Measurements from ENCODE around the gene CYP39A1. TPM values are rescaled to one million over a fixed set of nuclear protein-coding genes. Genes with fewer than 3 reads are reported as not detected.

CYP39A1 gene
- total RNA-seq, 2 donors from 2014 or later, result not detected

DNA sequence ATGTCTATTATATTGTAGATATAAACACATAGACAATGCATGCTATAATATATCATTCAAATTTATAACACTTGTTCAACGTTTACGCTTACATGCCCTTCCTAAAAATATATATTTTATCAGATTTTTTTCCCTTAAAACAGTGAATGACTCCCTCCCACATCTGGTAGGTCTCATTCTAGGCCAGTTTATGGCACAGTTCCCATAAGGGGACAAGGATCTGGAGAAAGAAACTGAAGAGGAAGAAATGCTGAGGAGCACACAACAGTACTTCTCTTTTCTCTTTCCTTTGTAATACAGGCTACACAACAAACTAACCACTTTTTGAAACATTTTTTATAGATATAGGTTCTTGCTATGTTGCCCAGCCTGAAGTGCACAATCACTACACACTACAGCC is 112.8 kb downstream of the CYP39A1 start:
- DNase-seq (ENCODE audit: low spot score) (no peak), ATAC-seq (no peak)
- H3K27me3 Mint-ChIP-seq, result peaks cover 24 to 55% of the 10 kb centered on the region in 2 donors
- no peak overlapping the region for H3K4me3 Mint-ChIP-seq
- peaks cover 7% of the 10 kb centered on the region for H3K36me3 Mint-ChIP-seq
- no peaks in the 10 kb centered on the region for H3K4me1 Mint-ChIP-seq (ENCODE audit: low read depth in 2 of 2)
- H3K9me3 Mint-ChIP-seq, result peaks cover 3% of the 10 kb centered on the region
- H3K27ac Mint-ChIP-seq, result no peak overlapping the region

DNA sequence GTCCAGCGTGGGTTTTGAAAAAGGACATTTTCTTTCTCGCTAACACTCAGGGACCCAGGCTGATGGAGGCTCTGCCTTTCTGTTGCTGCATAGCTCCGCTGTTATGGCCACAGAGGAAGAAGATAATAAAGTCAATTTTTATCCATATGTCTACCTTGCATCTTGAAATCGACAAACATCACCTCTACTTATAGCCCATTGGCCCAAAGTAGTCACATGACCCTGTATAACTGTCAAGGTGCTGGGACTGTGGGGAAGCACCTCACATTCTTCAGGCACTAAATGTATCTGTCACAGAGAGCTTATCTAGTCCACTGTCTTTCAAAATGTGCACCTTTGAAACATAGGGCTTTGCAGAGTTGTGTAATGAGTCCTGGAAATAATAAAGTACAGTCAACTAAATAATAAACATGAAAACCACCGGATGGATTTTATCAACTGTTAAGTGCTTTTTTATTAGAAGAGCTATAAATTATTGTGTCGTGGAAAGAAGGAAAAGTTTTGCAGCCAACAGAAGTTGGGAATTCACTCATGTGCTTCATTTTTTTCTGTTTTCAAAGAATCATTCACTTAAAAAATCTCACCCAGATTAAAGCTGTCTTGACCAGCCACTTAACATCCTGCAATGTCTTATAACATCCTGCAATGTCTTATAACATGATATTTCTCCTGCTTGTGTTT is 113.7 kb downstream of the CYP39A1 start:
- peaks cover 6% of the 10 kb centered on the region for H3K36me3 Mint-ChIP-seq
- no peak for DNase-seq (ENCODE audit: low spot score)
- no peak overlapping the region for H3K4me3 Mint-ChIP-seq
- peaks cover 3% of the 10 kb centered on the region for H3K9me3 Mint-ChIP-seq
- no peaks in the 10 kb centered on the region for H3K4me1 Mint-ChIP-seq (ENCODE audit: low read depth in 2 of 2)
- peaks cover 21 to 52% of the 10 kb centered on the region in 2 donors for H3K27me3 Mint-ChIP-seq
- ATAC-seq, result no peak
- H3K27ac Mint-ChIP-seq, result no peak overlapping the region

GRCh38 chr6:46530896-46531295 is 121.7 kb downstream of the CYP39A1 start:
- H3K4me3 Mint-ChIP-seq, result no peak overlapping the region
- no peaks in the 10 kb centered on the region for H3K36me3 Mint-ChIP-seq
- no peak overlapping the region for H3K27ac Mint-ChIP-seq
- DNase-seq (ENCODE audit: low spot score), result no peak
- ATAC-seq, result no peak
- no peaks in the 10 kb centered on the region for H3K4me1 Mint-ChIP-seq (ENCODE audit: low read depth in 2 of 2)
- no peaks in the 10 kb centered on the region for H3K9me3 Mint-ChIP-seq
- peaks cover 9 to 19% of the 10 kb centered on the region in 2 donors for H3K27me3 Mint-ChIP-seq

DNA sequence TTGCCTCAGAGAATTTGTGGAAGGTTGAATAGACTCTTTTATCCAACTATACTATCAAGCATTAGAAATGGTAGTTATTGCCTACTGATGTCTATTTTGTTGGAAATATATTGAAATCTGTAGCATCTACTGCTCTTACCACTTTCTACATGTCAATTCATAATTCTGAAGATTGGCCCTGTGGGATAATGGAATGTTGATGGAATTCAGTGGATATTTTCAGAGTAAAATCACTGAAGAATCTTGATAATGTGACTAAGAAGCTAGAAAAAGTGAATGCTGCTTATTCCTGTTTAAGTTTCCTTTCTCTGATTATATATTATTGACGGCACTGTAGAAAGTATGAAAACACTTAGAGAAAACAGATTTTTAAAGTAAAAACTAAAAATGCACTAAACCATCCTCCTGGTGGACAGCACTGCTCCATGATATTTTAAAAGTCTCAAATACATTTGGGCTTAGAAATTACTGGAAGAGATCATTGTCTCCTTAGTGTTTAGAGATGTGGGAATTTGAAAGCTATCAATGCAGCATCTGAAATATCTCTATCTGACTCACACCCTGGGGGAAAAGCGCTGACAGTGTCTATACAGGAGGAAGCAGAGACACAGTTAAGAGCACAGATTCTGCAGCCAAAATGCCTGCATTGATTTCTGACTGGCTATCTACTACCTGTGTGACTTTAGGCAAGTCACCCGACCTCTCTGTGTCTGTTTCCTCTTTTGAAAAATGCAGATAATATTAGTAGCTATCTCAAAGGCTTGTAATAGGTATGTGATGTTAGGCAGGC is 123.5 kb downstream of the CYP39A1 start:
- no peak for DNase-seq (ENCODE audit: low spot score)

DNA sequence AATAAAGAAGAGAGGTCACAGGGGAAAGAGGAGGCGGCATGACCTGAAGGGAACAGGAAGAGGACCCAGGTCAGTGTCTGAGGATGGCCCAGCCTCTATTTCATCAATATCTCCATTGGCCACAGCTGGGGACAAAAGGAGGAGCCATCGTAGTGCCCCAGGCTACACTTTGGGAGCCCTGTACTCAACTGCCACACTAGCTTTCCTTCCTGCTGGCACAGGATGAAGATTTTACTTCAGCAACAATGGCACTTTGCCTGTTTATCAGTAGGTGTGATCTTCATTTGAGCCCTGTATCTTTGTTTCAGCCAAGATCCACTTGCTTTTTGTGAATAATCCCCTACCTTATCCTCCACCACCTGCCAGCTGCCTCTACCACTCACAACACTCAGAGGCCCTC is 126.0 kb downstream of the CYP39A1 start:
- Mint-ChIP-seq H3K4me3 (no peak overlapping the region), H3K27me3 (peaks cover 19 to 37% of the 10 kb centered on the region in 2 donors), H3K4me1 (ENCODE audit: low read depth in 2 of 2) (no peaks in the 10 kb centered on the region), H3K27ac (no peak overlapping the region), H3K9me3 (peaks cover 3% of the 10 kb centered on the region), H3K36me3 (no peaks in the 10 kb centered on the region)
- ATAC-seq (no peak), DNase-seq (ENCODE audit: low spot score) (no peak)

More for the DNA sequence above, 123.5 kb downstream of the CYP39A1 start:
- Mint-ChIP-seq H3K36me3 (no peaks in the 10 kb centered on the region), H3K4me1 (ENCODE audit: low read depth in 2 of 2) (no peaks in the 10 kb centered on the region), H3K27ac (no peak overlapping the region), H3K27me3 (peaks cover 14 to 30% of the 10 kb centered on the region in 2 donors), H3K4me3 (no peak overlapping the region), H3K9me3 (no peaks in the 10 kb centered on the region)
- ATAC-seq, result no peak

DNA sequence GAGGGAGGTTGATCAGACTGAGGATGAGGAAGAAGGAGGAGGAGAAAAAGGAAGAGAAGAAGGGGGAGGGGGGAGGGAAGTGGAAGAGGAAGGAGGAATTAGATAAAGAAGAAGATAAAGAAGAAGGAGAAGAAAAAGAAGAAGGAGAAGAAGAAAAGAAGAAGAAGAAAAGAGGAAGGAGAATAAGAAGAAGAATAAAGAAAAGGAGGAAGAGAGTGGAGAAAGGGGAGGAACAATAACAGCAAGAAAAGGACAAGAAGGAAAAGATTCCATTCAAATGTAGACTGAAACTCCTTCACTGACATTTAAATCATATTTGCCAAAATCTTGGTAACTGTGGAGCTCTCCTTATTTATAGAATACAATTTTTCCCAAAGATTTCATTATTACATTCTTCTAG is 127.0 kb downstream of the CYP39A1 start:
- H3K27ac Mint-ChIP-seq, result no peak overlapping the region
- DNase-seq (ENCODE audit: low spot score) (no peak), ATAC-seq (no peak)
- peaks cover 21 to 37% of the 10 kb centered on the region in 2 donors for H3K27me3 Mint-ChIP-seq
- H3K9me3 Mint-ChIP-seq, result peaks cover 3% of the 10 kb centered on the region
- no peak overlapping the region for H3K4me3 Mint-ChIP-seq
- no peaks in the 10 kb centered on the region for H3K36me3 Mint-ChIP-seq
- H3K4me1 Mint-ChIP-seq (ENCODE audit: low read depth in 2 of 2), result no peaks in the 10 kb centered on the region

DNA sequence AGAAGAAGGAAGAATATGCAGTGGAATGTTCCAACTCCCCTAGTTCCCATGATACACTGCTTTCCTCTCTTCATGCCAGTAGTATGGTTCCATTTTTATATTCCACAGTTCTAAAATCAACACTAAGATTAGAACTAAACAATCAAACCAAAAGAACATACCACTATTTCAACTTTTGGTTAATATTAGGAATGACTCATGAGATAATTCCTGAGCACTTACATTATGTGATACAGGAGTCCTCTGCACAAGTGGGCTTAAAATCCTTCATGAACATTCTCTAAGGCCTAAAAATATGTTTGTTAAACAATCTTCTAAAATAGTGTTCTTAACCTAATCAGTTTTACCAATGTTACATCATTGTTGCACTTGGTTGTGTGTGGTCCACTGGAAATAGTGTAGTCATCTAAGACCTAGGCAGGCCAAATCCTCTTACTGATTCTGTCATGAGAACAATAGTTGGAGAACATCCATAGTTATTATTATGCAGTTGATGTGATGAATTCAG is 131.1 kb downstream of the CYP39A1 start:
- ATAC-seq, result no peak
- Mint-ChIP-seq H3K4me1 (ENCODE audit: low read depth in 2 of 2) (no peaks in the 10 kb centered on the region), H3K4me3 (no peak overlapping the region), H3K9me3 (peaks cover 3% of the 10 kb centered on the region), H3K27ac (no peak overlapping the region), H3K27me3 (peaks cover 14 to 36% of the 10 kb centered on the region in 2 donors), H3K36me3 (no peaks in the 10 kb centered on the region)
- no peak for DNase-seq (ENCODE audit: low spot score)

- ATAC-seq (no peak), DNase-seq (ENCODE audit: low spot score) (no peak)
- Mint-ChIP-seq H3K9me3 (no peaks in the 10 kb centered on the region), H3K4me3 (no peak overlapping the region), H3K4me1 (ENCODE audit: low read depth in 2 of 2) (no peaks in the 10 kb centered on the region), H3K27ac (no peak overlapping the region), H3K36me3 (no peaks in the 10 kb centered on the region), H3K27me3 (peaks cover 4 to 20% of the 10 kb centered on the region in 2 donors)
Observed at GRCh38 chr6:46517202-46517601, 135.4 kb downstream of the CYP39A1 start.

DNA sequence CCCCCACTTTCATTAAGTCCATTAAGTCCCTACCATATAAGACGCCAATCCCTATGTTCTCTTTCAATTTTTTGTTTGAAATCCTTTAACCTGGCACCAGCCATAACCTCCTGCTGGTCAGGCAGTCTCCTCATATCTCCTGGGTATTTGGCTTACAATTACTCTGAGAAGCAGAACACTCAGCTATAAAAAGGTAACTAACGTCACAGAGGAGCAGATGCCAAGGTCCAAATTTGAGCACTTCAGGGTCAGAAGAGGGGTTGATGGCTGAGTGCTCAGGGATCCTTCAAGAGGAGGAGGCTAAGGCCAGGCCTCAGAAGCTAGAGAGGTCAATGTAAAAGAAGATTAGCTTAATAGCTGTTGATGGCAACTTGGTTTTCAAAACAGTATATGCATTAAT is 139.1 kb downstream of the CYP39A1 start:
- no peak for DNase-seq (ENCODE audit: low spot score)
- Mint-ChIP-seq H3K36me3 (no peaks in the 10 kb centered on the region), H3K27ac (no peak overlapping the region), H3K4me3 (no peak overlapping the region), H3K4me1 (ENCODE audit: low read depth in 2 of 2) (no peaks in the 10 kb centered on the region), H3K27me3 (peaks cover 5 to 33% of the 10 kb centered on the region in 2 donors), H3K9me3 (no peaks in the 10 kb centered on the region)
- no peak for ATAC-seq

DNA sequence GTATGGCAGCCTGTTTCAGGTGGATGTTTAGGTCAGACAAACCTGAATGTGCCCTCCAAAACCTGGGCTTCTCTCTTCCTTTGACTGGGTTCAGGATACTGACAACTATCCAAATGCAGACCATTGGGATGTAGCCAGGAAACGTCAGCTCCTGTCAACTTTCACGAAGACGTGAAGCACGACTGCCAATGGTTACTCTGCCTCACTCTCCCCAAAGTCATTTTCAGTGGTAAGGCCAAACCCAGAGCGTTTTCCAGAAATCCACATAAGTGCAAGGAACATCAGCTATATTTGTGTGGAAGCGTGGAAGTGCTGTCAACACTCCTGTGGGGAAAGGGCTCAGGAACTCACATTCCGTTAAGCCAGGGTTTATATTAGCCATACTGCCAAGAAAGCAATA is 141.3 kb downstream of the CYP39A1 start:
- H3K27me3 Mint-ChIP-seq, result peaks cover 5 to 21% of the 10 kb centered on the region in 2 donors
- no peaks in the 10 kb centered on the region for H3K4me1 Mint-ChIP-seq (ENCODE audit: low read depth in 2 of 2)

GRCh38 chr6:46510651-46511050 is 142.0 kb downstream of the CYP39A1 start:
- DNase-seq (ENCODE audit: low spot score) (no peak), ATAC-seq (no peak)
- Mint-ChIP-seq H3K27ac (no peak overlapping the region), H3K9me3 (no peaks in the 10 kb centered on the region), H3K4me3 (no peak overlapping the region), H3K27me3 (peaks cover 5 to 22% of the 10 kb centered on the region in 2 donors), H3K36me3 (no peaks in the 10 kb centered on the region), H3K4me1 (ENCODE audit: low read depth in 2 of 2) (no peaks in the 10 kb centered on the region)

More for the DNA sequence above, 141.3 kb downstream of the CYP39A1 start:
- ATAC-seq, result no peak
- no peaks in the 10 kb centered on the region for H3K36me3 Mint-ChIP-seq
- no peak overlapping the region for H3K4me3 Mint-ChIP-seq
- no peak overlapping the region for H3K27ac Mint-ChIP-seq
- H3K9me3 Mint-ChIP-seq, result no peaks in the 10 kb centered on the region
- no peak for DNase-seq (ENCODE audit: low spot score)

DNA sequence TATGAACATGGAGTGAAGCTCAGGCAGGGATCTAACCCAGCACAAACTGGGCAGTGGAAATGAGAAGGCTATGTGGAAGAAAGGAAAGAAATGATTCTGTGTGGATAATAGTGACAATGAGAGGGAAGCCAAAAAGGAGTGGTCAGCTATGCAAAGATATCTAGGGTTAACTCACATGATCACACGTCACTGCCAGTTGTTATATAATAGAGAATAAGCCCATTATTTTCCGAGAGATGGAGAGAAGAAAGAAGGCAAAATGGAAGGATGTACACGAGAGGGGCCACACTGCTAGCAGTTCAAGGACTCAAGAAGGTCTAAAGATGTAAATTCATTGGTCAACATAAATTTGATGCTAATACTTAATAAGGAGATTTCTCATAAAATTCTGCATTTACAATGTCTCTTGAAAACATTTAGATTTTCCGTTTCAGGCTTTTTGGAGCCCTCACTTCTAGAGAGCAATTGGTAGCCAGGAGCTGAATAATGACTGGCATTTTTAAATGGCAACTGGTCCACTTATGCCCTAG is 142.6 kb downstream of the CYP39A1 start:
- no peaks in the 10 kb centered on the region for H3K9me3 Mint-ChIP-seq
- ATAC-seq (no peak), DNase-seq (ENCODE audit: low spot score) (no peak)
- H3K4me3 Mint-ChIP-seq, result no peak overlapping the region
- H3K4me1 Mint-ChIP-seq (ENCODE audit: low read depth in 2 of 2), result no peaks in the 10 kb centered on the region
- H3K27ac Mint-ChIP-seq, result no peak overlapping the region
- peaks cover 9 to 22% of the 10 kb centered on the region in 2 donors for H3K27me3 Mint-ChIP-seq
- H3K36me3 Mint-ChIP-seq, result no peaks in the 10 kb centered on the region

GRCh38 chr6:46509063-46509462 is 143.6 kb downstream of the CYP39A1 start:
- Mint-ChIP-seq H3K9me3 (no peaks in the 10 kb centered on the region), H3K4me3 (no peak overlapping the region)
- no peak for DNase-seq (ENCODE audit: low spot score)

GRCh38 chr6:46507426-46507825 is 145.2 kb downstream of the CYP39A1 start:
- ATAC-seq (no peak), DNase-seq (ENCODE audit: low spot score) (no peak)
- H3K4me3 Mint-ChIP-seq, result no peak overlapping the region
- H3K27me3 Mint-ChIP-seq, result peaks cover 9 to 24% of the 10 kb centered on the region in 2 donors
- no peaks in the 10 kb centered on the region for H3K36me3 Mint-ChIP-seq
- no peak overlapping the region for H3K27ac Mint-ChIP-seq
- H3K4me1 Mint-ChIP-seq (ENCODE audit: low read depth in 2 of 2), result no peaks in the 10 kb centered on the region
- no peaks in the 10 kb centered on the region for H3K9me3 Mint-ChIP-seq

More at GRCh38 chr6:46509063-46509462, 143.6 kb downstream of the CYP39A1 start:
- H3K27me3 Mint-ChIP-seq, result peaks cover 9 to 24% of the 10 kb centered on the region in 2 donors
- H3K36me3 Mint-ChIP-seq, result no peaks in the 10 kb centered on the region
- no peak overlapping the region for H3K27ac Mint-ChIP-seq
- no peak for ATAC-seq
- no peaks in the 10 kb centered on the region for H3K4me1 Mint-ChIP-seq (ENCODE audit: low read depth in 2 of 2)

Data from natural killer cell treated with Interleukin-12 subunit alpha and Interleukin-12 subunit beta and Interleukin-15 and Interleukin-18, amount 100 ng/mL, for 72 hours (primary cell).